Osteoblast (primary cell): ENCODE results near the gene PTPMT1. TPM values are rescaled to one million over a fixed set of nuclear protein-coding genes. Genes with fewer than 3 reads are reported as not detected.

Experiments
- DNase-seq: peaks from one replicate; pipeline ENCODE4 v3.0.0; 2011; ENCODE audit warnings: low spot score, mixed read lengths; ENCODE audit not compliant: insufficient read length; ENCODE audit errors: missing footprints
- H2AFZ ChIP-seq: 2 replicates; pipeline ENCODE4 v1.6.0; 2011; ENCODE audit warnings: mild to moderate bottlenecking, low read length
- H3K27ac ChIP-seq: 2 replicates; pipeline ENCODE4 v1.5.1; 2011; ENCODE audit warnings: mild to moderate bottlenecking, low read depth, low read length, moderate library complexity
- H3K27me3 ChIP-seq: 2 replicates; pipeline ENCODE4 v1.6.0; 2012; ENCODE audit warnings: mild to moderate bottlenecking, control low read depth, inconsistent platforms, low read length, moderate library complexity; ENCODE audit not compliant: insufficient read depth
- H3K36me3 ChIP-seq: 2 replicates; pipeline ENCODE4 v1.5.1; 2011; ENCODE audit warnings: mild to moderate bottlenecking, low read length, control low read depth, moderate library complexity; ENCODE audit not compliant: insufficient read depth
- H3K4me1 ChIP-seq: 2 replicates; pipeline ENCODE4 v1.5.1; 2011; ENCODE audit warnings: mild to moderate bottlenecking, low read length, control low read depth, moderate library complexity; ENCODE audit not compliant: insufficient read depth
- H3K4me2 ChIP-seq: 2 replicates; pipeline ENCODE4 v1.6.0; 2011; ENCODE audit warnings: mild to moderate bottlenecking, low read length; ENCODE audit not compliant: insufficient read depth
- H3K4me3 ChIP-seq: fragments of 200-600 bp; sonication (generic); 3 replicates; pipeline ENCODE4 v1.5.1; 2012; ENCODE audit warnings: mild to moderate bottlenecking, low read length, inconsistent platforms; ENCODE audit not compliant: insufficient read depth
- H3K79me2 ChIP-seq: 2 replicates; pipeline ENCODE4 v1.6.0; 2012; ENCODE audit warnings: mild to moderate bottlenecking, low read length, control low read depth, inconsistent platforms; ENCODE audit not compliant: insufficient read depth
- H3K9me3 ChIP-seq: 2 replicates; pipeline ENCODE4 v1.5.1; 2011; ENCODE audit warnings: low read depth, low read length, control low read depth
- H4K20me1 ChIP-seq: 2 replicates; pipeline ENCODE4 v1.6.0; 2012; ENCODE audit warnings: mild to moderate bottlenecking, low read length, control low read depth; ENCODE audit not compliant: insufficient read depth
- total RNA-seq: library from RNA; depleted of rRNA; stranded (reverse); fragments of >200 nt; gene quantifications from 2 replicates; pipeline ENCODE4 v1.2.3, GENCODE V29; 2012
- TF ChIP-seq, protein P1 (sequence below): IDR thresholded peaks from 2 replicates; pipeline ENCODE4 v1.5.1; 2011; ENCODE audit warnings: mild to moderate bottlenecking, low read depth, low read length, moderate library complexity; ENCODE audit errors: extremely low read depth

The PTPMT1 gene
- total RNA-seq, 1 donor: 80.7 TPM

- Histone ChIP-seq H3K79me2 (no peaks in the 10 kb centered on the region), H3K27ac (no peak overlapping the region), H3K4me3 (no peak overlapping the region), H2AFZ (no peak overlapping the region), H3K27me3 (no peaks in the 10 kb centered on the region), H3K9me3 (no peaks in the 10 kb centered on the region), H3K36me3 (no peaks in the 10 kb centered on the region), H3K4me1 (peaks cover 30% of the 10 kb centered on the region), H3K4me2 (no peak overlapping the region), H4K20me1 (no peaks in the 10 kb centered on the region)
- TF ChIP-seq, protein P1, sequence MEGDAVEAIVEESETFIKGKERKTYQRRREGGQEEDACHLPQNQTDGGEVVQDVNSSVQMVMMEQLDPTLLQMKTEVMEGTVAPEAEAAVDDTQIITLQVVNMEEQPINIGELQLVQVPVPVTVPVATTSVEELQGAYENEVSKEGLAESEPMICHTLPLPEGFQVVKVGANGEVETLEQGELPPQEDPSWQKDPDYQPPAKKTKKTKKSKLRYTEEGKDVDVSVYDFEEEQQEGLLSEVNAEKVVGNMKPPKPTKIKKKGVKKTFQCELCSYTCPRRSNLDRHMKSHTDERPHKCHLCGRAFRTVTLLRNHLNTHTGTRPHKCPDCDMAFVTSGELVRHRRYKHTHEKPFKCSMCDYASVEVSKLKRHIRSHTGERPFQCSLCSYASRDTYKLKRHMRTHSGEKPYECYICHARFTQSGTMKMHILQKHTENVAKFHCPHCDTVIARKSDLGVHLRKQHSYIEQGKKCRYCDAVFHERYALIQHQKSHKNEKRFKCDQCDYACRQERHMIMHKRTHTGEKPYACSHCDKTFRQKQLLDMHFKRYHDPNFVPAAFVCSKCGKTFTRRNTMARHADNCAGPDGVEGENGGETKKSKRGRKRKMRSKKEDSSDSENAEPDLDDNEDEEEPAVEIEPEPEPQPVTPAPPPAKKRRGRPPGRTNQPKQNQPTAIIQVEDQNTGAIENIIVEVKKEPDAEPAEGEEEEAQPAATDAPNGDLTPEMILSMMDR: no peak
- DNase-seq: no peak
These were observed 40.5 kb downstream of the PTPMT1 start for GRCh38 chr11:47605921-47606320.

GRCh38 chr11:47606731-47607130 lies 41.3 kb downstream of the PTPMT1 start:
- Histone ChIP-seq H3K9me3 (no peaks in the 10 kb centered on the region), H3K79me2 (no peaks in the 10 kb centered on the region), H4K20me1 (no peaks in the 10 kb centered on the region), H3K36me3 (no peaks in the 10 kb centered on the region), H3K4me2 (peak overlapping the region; percentile 67), H3K27me3 (no peaks in the 10 kb centered on the region), H3K4me3 (no peak overlapping the region), H3K27ac (peak overlapping the region; percentile 82), H3K4me1 (peaks cover 30% of the 10 kb centered on the region), H2AFZ (no peak overlapping the region)
- TF ChIP-seq, protein P1: no peak
- peak; percentile 92 for DNase-seq

DNA sequence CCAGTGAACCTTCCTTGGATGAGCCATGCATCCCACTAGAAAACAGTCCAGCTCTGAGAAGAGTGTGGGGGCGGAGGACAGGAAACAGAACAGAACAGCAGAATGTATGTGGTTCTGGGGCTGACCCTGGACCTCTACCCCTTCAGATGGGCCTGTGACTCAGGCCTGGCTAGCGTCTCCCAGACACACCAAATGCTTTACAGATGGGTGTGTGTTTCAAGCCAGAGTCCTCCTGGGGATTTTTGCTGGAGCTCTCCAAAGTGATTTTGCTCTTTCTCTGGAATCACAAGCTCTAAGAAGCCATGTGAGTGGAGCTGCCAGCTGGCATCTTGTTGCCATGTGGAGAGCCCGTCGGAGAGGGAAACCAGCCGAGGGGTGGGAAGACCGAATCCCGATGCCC lies 42.0 kb downstream of the PTPMT1 start:
- no peaks in the 10 kb centered on the region for H3K27me3 ChIP-seq
- H3K79me2 ChIP-seq: no peaks in the 10 kb centered on the region
- H3K9me3 ChIP-seq: no peaks in the 10 kb centered on the region
- DNase-seq: peak; percentile 95
- H3K4me2 ChIP-seq: peak overlapping the region; percentile 67
- no peak overlapping the region for H2AFZ ChIP-seq
- TF ChIP-seq, protein P1: no peak
- peak overlapping the region; percentile 82 for H3K27ac ChIP-seq
- H3K36me3 ChIP-seq: no peaks in the 10 kb centered on the region
- H3K4me1 ChIP-seq: peaks cover 30% of the 10 kb centered on the region
- H4K20me1 ChIP-seq: no peaks in the 10 kb centered on the region
- H3K4me3 ChIP-seq: peak overlapping the region; percentile 7

DNA sequence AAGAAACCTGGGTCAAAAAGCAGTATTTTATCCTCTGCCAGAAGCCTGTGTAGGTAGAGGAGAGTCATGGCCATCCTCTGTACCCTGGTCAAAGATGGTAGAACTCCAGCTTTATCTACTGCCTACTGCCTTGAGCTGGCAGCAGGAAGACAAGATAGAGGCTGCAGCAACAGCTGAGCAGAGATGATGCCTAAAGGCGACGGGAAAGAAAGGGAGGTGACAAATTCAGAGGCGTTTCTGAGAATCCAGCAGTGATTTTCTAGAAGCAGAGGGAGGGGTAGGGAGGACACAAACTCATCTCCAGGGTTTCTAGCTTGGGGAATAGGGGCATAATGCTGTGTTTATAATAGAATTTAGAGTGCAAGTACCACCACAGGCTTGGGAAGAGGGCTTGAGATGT lies 44.3 kb downstream of the PTPMT1 start:
- no peaks in the 10 kb centered on the region for H3K79me2 ChIP-seq
- H3K36me3 ChIP-seq: no peaks in the 10 kb centered on the region
- H3K27me3 ChIP-seq: no peaks in the 10 kb centered on the region
- TF ChIP-seq, protein P1: no peak
- H3K9me3 ChIP-seq: no peaks in the 10 kb centered on the region
- peaks cover 25% of the 10 kb centered on the region for H3K4me1 ChIP-seq
- no peak overlapping the region for H2AFZ ChIP-seq
- H3K4me3 ChIP-seq: no peak overlapping the region
- no peak for DNase-seq
- no peaks in the 10 kb centered on the region for H4K20me1 ChIP-seq
- no peak overlapping the region for H3K4me2 ChIP-seq
- H3K27ac ChIP-seq: no peak overlapping the region
